GM12891 (cell line): ENCODE measurements around the gene HSBP1L1.
"Not testable (repeated sequence)": the region's sequence is repeated elsewhere in the genome, so short reads cannot be mapped to it uniquely, and the experiment has no call there.

Experiments used
- DNase-seq: peaks from one replicate; pipeline ENCODE4 v3.0.0; 2011; ENCODE audit warnings: low spot score; ENCODE audit not compliant: insufficient read length
- FAIRE-seq: peaks from 2 replicates; lab custom pipeline; 2011; peaks lifted over from hg19 to GRCh38; lab: Jason Lieb, UNC
- PAX5 ChIP-seq: IDR thresholded peaks from 2 replicates; pipeline ENCODE4 v1.6.1; 2011; ENCODE audit warnings: low read length, moderate library complexity, mild to moderate bottlenecking; ENCODE audit not compliant: insufficient read depth, severe bottlenecking
- POLR2A ChIP-seq: IDR thresholded peaks from 2 replicates; pipeline ENCODE4 v1.6.1; 2011; ENCODE audit warnings: low read depth, low read length, control low read depth
- POLR2AphosphoS5 ChIP-seq: IDR thresholded peaks from 2 replicates; pipeline ENCODE4 v1.6.1; 2011; ENCODE audit warnings: low read depth, low read length, control low read depth
- POU2F2 ChIP-seq: IDR thresholded peaks from 2 replicates; pipeline ENCODE4 v1.6.1; 2011; ENCODE audit warnings: low read depth, mild to moderate bottlenecking, control low read depth, low read length, moderate library complexity
- SPI1 ChIP-seq: IDR thresholded peaks from 2 replicates; pipeline ENCODE4 v1.6.1; 2011; ENCODE audit warnings: low read depth, low read length, control low read depth
- TAF1 ChIP-seq: IDR thresholded peaks from 2 replicates; pipeline ENCODE4 v1.6.1; 2011; ENCODE audit warnings: low read depth, low read length, control low read depth

HSBP1L1 gene

DNA sequence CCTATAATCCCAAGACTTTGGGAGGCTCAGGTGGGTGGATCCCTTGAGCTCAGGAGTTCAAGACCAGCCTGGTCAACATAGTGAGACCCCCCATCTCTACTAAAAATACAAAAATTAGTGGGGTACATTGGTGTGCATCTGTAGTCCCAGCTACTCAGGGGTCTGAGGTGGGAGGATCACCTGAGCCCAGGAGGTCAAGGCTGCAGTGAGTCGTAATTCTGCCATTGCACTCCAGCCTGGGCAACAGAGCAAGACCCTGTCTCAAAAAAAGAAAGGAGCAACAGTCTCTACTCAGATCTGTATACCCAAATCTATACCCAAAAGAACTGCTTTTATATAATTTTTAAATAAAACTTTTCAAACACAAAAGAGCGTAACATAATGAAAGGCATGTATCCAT is 5.5 kb upstream of the HSBP1L1 start:
- no peak for DNase-seq
- TF ChIP-seq SPI1 (no peak), TAF1 (no peak), PAX5 (no peak), POLR2A (no peak), POLR2AphosphoS5 (no peak), POU2F2 (no peak)
- no peak for FAIRE-seq

DNA sequence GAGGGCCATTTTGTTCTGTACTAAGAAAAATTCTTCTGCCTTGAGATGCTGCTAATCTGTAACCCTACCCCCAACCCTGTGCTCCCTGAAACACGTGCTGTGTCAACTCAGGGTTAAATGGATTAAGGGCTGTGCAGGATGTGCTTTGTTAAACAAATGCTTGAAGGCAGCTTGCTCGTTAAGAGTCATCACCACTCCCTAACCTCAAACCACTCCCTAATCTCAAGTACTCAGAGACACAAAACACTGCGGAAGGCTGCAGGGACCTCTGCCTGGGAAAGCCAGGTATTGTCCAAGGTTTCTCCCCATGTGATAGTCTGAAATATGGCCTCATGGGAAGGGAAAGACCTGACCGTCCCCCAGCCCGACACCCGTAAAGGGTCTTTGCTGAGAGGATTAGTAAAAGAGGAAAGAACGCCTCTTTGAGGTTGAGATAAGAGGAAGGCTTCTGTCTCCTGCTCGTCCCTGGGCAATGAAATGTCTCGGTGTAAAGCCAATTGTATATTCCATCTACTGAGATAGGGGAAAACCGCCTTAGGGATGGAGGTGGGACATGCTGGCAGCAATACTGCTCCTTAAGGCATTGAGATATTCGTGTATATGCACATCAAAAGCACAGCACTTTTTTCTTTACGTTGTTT is 4.2 kb upstream of the HSBP1L1 start:
- not testable (repeated sequence) for FAIRE-seq, DNase-seq

DNA sequence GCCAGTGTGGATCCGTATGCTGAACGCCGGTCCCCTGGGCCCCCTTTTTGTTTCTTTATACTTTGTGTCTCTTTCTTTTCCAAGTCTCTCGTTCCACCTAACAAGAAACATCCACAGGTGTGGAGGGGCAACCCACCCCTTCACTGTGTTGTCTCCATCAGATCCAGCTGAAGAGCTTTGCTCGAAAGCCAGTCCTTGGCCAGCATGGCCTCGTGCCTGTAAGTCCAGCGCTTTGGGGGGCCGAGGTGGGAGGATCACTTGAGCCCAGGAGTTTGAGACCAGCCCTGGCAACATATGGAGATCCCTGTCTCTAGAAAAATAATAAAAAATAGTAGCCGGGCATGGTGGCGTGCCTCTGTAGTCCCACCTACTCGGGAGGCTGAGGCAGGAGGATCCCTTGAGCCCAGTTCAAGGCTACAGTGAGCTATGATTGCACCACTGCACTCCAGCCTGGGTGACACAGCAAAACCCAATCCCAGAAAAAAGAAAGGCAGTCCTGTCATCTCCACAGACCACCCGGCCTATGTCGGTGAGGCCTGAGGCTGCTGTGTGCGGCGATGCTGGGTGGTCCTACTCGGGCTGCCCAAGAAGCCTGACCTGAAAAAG is 3.4 kb upstream of the HSBP1L1 start:
- no peak for DNase-seq
- TF ChIP-seq POU2F2 (no peak), SPI1 (no peak), POLR2AphosphoS5 (no peak), TAF1 (no peak), POLR2A (no peak), PAX5 (no peak)
- FAIRE-seq: no peak

DNA sequence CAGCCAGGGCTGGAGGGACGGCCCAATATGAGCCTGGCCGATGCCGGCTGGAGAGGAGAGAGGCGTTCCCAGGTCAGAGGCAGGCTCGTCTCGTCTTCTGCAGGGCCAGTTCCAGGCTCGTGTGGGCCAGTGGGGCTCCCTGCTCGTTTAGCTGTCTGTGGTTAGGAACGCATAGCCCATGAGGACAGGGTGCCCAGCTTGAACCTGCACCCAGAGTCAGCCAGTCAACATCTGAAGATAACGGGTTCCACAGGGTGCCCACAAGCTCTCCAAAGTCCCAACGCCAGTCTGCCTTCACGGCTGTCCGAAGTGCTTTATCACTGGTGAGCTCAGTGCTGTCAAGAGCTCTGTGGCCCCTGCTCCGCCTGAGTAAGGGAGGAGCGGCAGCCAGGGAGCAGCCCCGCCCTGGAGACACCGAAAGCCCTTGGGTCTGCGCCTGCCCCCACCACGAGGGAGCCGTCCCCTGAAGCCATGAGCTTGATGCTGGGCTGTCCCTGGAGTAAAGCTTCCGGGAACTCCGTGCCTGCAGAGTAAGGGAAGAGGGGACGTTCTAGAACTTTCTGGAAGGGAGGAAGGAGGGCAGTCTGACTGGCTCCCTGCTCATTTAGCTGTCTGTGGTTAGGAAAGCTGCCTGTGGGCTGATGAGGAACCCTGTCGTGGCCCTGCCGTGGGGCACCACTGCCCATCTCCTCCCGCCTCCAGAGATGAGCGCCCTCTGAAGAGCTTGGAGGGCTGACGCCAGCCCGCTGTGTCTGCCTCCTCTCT is 2.7 kb upstream of the HSBP1L1 start:
- no peak for DNase-seq
- TF ChIP-seq PAX5: no peak
- TF ChIP-seq POLR2AphosphoS5: no peak
- no peak for FAIRE-seq

DNA sequence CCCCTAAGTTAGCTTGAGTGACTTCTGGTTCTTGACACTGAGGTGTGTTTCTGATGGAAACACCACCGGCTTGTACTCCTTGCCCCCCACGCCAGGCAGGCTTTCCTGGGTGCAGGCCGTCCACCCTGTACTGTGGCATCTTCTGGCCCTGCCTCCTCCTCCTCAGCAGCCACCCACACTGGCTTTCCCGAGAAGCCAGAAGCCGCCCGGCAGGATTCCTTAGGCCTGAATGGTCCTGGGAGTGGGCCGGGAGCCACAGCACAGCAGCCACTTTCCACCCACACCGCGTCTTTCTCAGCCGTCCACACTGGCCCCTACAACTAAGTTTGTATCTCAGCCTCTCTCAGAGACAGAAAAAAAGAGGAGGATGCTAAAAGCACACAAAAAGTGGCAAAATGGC is 2.1 kb upstream of the HSBP1L1 start:
- no peak for FAIRE-seq
- DNase-seq: no peak
- TF ChIP-seq POLR2A (no peak), POU2F2 (no peak), SPI1 (no peak), POLR2AphosphoS5 (no peak), PAX5 (no peak), TAF1 (no peak)

DNA sequence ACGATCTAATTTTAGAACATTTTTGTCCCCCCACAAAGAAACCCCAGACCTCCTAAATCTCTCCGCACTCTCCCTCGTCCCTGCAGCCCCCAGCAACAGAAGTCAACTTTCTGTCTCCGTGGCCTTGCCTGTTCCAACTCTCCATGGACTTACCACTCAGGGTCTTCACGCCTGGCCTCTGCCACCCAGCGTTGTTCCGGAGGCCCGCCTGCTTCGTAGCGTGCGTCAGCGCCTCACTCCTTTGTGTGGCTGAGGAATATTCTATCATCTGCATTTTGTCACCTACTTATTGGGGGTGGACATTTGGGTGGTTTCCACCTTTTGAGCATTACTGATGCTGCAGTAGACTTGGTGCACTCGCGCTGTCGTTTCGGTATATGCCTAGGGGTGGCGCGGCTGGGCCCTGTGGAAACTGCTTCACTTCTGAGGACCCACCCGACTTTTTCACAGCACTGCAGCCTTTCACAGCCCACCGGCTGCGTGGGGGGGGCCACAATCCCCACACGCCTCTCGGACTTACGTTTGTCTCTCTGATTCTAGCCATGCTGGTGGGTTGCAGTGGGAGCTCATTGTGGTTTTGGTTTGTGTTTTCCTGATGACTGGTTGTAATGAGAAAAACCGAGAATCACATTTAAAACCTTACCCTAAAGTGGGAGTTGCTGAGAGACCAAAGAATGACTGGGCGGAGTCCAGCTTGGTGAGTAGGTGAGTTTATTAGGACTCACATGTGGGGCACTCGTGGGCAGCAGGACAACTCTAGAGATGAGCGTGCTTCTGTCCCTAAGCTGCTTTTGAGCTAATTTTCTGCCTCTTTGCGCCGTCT is 1.4 kb upstream of the HSBP1L1 start:
- peak; percentile 51 for DNase-seq
- FAIRE-seq: peak; percentile 92
- TF ChIP-seq POLR2A: no peak
- peak; percentile 13 for TF ChIP-seq PAX5

DNA sequence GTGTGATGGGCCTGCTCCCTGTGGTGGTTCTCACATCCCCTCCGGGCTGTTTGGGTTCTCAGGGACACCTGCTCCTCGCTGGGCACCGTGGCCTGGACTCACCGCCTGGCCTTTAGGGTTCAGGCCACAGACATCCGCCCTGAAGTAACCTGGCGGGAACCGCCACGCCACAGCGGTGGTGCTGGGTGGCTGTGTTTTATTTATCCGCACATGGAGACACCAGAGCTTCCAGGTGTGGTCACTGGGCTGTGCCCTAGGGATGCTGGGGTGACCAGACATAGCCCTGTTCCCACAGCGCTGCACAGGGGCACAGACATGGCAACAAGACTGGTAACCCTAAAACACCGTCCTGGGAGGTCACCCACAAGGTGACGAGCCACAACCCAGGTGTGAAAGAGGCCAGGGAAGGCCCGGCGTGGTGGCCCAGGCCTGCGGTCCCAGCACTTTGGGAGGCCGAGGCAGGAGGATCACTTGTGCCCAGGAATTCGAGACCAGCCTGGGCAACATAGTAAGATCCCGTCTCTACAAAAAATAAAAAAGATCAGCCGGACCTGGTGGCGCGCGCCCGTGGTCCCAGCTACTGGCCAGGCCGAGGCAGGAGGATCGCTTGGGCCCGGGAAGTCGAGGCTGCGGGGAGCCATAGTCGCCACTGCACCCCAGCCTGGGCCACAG is 649 bp upstream of the HSBP1L1 start:
- TF ChIP-seq PAX5 (no peak), TAF1 (no peak), SPI1 (no peak), POU2F2 (no peak)
- no peak for FAIRE-seq
- DNase-seq: no peak

DNA sequence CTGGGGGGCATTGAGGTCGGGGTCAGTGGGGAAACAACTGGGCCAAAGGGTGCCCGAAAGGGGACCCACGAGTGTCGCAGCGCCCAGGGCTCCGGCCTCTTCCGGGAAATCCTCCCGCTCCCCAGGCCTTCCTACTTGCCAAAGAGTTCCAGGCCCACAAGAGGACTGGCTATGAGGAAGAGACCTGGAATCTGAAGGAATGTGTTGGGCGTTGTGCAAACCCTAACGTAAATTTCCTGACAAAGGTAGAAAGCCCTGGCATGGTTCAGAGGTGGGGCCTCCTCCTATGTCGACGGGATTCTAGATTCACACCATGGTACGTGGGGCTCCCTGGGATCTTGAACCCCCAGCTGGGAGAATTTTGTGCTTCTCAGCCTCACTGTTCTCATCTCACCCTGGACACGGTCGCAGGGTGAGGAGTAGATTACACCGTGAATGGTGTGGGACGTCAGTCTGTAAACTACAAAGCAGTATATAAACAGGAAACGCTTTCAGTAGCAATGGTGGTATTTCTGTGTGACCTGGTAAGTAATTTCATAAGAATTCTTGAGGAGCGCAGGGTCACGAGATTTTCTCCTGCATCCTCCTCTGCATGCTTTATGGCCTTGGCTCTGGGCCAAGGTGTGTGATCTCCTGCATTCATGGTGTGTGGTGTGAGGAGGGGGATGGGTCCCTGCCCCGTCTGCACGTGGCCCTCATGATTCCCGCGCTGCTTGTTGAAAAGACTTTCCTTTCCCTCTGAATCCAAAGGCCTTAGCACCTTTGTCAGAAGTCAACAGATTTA is 868 bp downstream of the HSBP1L1 start:
- TF ChIP-seq TAF1 (no peak), POU2F2 (no peak), POLR2AphosphoS5 (no peak; the same call in 1 of the 2 replicates), POLR2A (no peak), SPI1 (no peak), PAX5 (no peak)
- DNase-seq (no peak), FAIRE-seq (peak; percentile 79)
